HepG2 (cell line): ENCODE data around the gene TTC31. TPM values are rescaled to one million over a fixed set of nuclear protein-coding genes. Genes with fewer than 3 reads are reported as not detected.

Source experiments
- ARHGAP35 ChIP-seq: sonication (generic); formaldehyde crosslinking; IDR thresholded peaks from 2 replicates; pipeline ENCODE4 v1.9.0; 2022; ENCODE audit warnings: mild to moderate bottlenecking, inconsistent platforms, moderate library complexity, missing genetic modification reagents, borderline replicate concordance
- CHD2 ChIP-seq: IDR thresholded peaks from 2 replicates; pipeline ENCODE4 v1.6.1; 2011; ENCODE audit warnings: low read depth, low read length, improper control_type of control experiment
- EHMT2 ChIP-seq: fragments of 200-600 bp; sonication (generic); IDR thresholded peaks from 2 replicates; pipeline ENCODE4 v1.7.0; 2017; ENCODE audit warnings: antibody characterized with exemption, low read depth, low read length, borderline replicate concordance
- HOXA3 ChIP-seq: sonication (generic); formaldehyde crosslinking; IDR thresholded peaks from 2 replicates; pipeline ENCODE4 v1.5.0; 2020; ENCODE audit warnings: missing genetic modification reagents
- KDM4B ChIP-seq: sonication (generic); formaldehyde crosslinking; IDR thresholded peaks from 2 replicates; pipeline ENCODE4 v1.4.0; 2020; ENCODE audit warnings: missing genetic modification reagents
- NCOA5 ChIP-seq: sonication (generic); formaldehyde crosslinking; IDR thresholded peaks from 2 replicates; pipeline ENCODE4 v1.4.0; 2020; ENCODE audit warnings: missing genetic modification reagents
- NONO ChIP-seq, 2 experiments: fragments of 450-650 bp in 1 of 2; sonication (generic) in 1 of 2; formaldehyde crosslinking in 1 of 2; IDR thresholded peaks in 1 of 2; conservative IDR thresholded peaks in 1 of 2; 2 replicates each; pipeline versions ENCODE4 v1.6.1 to v1.8.0; 2017 to 2022; ENCODE audit warnings: mild to moderate bottlenecking in 1 of 2, missing genetic modification reagents in 1 of 2, moderate library complexity in 1 of 2
- REL ChIP-seq: sonication (generic); formaldehyde crosslinking; conservative IDR thresholded peaks from 2 replicates; pipeline ENCODE4 v1.8.0; 2022; ENCODE audit warnings: mild to moderate bottlenecking, missing genetic modification reagents, moderate library complexity
- ZNF432 ChIP-seq: sonication (generic); formaldehyde crosslinking; IDR thresholded peaks from 2 replicates; pipeline ENCODE4 v1.5.0; 2020; ENCODE audit warnings: missing genetic modification reagents, mild to moderate bottlenecking, borderline replicate concordance
- ZSCAN22 ChIP-seq: sonication (generic); formaldehyde crosslinking; IDR thresholded peaks from 2 replicates; pipeline ENCODE4 v1.4.0; 2020; ENCODE audit warnings: mild to moderate bottlenecking, missing genetic modification reagents
- ZSCAN9 ChIP-seq: IDR thresholded peaks from 2 replicates; pipeline ENCODE4 v1.6.1; 2016; ENCODE audit warnings: borderline replicate concordance
- polyA plus RNA-seq, 8 experiments: library from polyadenylated mRNA; depleted of rRNA in 3 of 8; stranded (reverse) in 7 of 8; unstranded in 1 of 8; fragments of >200 nt; fragmentation: Illumina TruSeq in 4 of 8; extraction: Trizol in 4 of 8; gene quantifications; 2 replicates each; pipeline versions ENCODE4 v1.2.1 to v1.2.3, GENCODE V29; 2011 to 2016; ENCODE audit warnings: low read depth in 4 of 8, missing spikeins in 1 of 8, mixed read lengths in 1 of 8; ENCODE audit not compliant: insufficient read depth in 1 of 8
- total RNA-seq, 5 experiments: library from RNA; depleted of rRNA; stranded (reverse); fragments of >200 nt; fragmentation: Illumina TruSeq; extraction: Trizol; gene quantifications; 2 replicates each; pipeline ENCODE4 v1.2.3, GENCODE V29; 2016; ENCODE audit warnings: low read depth in 1 of 5
- TF ChIP-seq, protein P1 (sequence below): sonication (generic); formaldehyde crosslinking; IDR thresholded peaks from 2 replicates; pipeline ENCODE4 v1.4.0; 2020; ENCODE audit warnings: missing genetic modification reagents, borderline replicate concordance
- TF ChIP-seq, protein P2 (sequence below): IDR thresholded peaks from 2 replicates; pipeline ENCODE4 v1.6.1; 2016; ENCODE audit warnings: low read depth
- TF ChIP-seq, protein P3 (sequence below): sonication (generic); formaldehyde crosslinking; IDR thresholded peaks from 2 replicates; pipeline ENCODE4 v1.9.0; 2021; ENCODE audit warnings: missing genetic modification reagents, mild to moderate bottlenecking, borderline replicate concordance
- TF ChIP-seq, protein P4 (sequence below): sonication (generic); formaldehyde crosslinking; IDR thresholded peaks from 2 replicates; pipeline ENCODE4 v1.4.0; 2020; ENCODE audit warnings: missing genetic modification reagents, mild to moderate bottlenecking, borderline replicate concordance

The TTC31 gene
- total and polyA plus RNA-seq, 2 of the 13 experiments (the other 11 are each of a cell fraction or from before 2014, with no cell fraction given): 28.3 to 39.5 TPM

GRCh38 chr2:74441690-74442482, 41.0 kb upstream of the TTC31 start, which contains the start of gene RTKN (continued):
- TF ChIP-seq EHMT2: no peak
- no peak for TF ChIP-seq CHD2
- peak; percentile 76; the same call in 1 of the 2 replicates for TF ChIP-seq ZSCAN22 (CRISPR knock-in tag)
- TF ChIP-seq, protein P1, sequence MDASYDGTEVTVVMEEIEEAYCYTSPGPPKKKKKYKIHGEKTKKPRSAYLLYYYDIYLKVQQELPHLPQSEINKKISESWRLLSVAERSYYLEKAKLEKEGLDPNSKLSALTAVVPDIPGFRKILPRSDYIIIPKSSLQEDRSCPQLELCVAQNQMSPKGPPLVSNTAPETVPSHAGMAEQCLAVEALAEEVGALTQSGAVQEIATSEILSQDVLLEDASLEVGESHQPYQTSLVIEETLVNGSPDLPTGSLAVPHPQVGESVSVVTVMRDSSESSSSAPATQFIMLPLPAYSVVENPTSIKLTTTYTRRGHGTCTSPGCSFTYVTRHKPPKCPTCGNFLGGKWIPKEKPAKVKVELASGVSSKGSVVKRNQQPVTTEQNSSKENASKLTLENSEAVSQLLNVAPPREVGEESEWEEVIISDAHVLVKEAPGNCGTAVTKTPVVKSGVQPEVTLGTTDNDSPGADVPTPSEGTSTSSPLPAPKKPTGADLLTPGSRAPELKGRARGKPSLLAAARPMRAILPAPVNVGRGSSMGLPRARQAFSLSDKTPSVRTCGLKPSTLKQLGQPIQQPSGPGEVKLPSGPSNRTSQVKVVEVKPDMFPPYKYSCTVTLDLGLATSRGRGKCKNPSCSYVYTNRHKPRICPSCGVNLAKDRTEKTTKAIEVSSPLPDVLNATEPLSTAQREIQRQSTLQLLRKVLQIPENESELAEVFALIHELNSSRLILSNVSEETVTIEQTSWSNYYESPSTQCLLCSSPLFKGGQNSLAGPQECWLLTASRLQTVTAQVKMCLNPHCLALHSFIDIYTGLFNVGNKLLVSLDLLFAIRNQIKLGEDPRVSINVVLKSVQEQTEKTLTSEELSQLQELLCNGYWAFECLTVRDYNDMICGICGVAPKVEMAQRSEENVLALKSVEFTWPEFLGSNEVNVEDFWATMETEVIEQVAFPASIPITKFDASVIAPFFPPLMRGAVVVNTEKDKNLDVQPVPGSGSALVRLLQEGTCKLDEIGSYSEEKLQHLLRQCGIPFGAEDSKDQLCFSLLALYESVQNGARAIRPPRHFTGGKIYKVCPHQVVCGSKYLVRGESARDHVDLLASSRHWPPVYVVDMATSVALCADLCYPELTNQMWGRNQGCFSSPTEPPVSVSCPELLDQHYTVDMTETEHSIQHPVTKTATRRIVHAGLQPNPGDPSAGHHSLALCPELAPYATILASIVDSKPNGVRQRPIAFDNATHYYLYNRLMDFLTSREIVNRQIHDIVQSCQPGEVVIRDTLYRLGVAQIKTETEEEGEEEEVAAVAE: peak; percentile 14; the same call in 1 of the 2 replicates
- TF ChIP-seq, protein P2, sequence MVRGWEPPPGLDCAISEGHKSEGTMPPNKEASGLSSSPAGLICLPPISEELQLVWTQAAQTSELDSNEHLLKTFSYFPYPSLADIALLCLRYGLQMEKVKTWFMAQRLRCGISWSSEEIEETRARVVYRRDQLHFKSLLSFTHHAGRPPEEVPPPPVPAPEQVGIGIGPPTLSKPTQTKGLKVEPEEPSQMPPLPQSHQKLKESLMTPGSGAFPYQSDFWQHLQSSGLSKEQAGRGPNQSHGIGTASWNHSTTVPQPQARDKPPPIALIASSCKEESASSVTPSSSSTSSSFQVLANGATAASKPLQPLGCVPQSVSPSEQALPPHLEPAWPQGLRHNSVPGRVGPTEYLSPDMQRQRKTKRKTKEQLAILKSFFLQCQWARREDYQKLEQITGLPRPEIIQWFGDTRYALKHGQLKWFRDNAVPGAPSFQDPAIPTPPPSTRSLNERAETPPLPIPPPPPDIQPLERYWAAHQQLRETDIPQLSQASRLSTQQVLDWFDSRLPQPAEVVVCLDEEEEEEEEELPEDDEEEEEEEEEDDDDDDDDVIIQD (CRISPR knock-in tag): no peak
- TF ChIP-seq REL (CRISPR knock-in tag): peak; percentile 66; the same call in 1 of the 2 replicates
- TF ChIP-seq ZNF432 (CRISPR knock-in tag): 0 out of 2 replicates have a peak, but pooled peaks have one; percentile 77
- TF ChIP-seq, protein P3, sequence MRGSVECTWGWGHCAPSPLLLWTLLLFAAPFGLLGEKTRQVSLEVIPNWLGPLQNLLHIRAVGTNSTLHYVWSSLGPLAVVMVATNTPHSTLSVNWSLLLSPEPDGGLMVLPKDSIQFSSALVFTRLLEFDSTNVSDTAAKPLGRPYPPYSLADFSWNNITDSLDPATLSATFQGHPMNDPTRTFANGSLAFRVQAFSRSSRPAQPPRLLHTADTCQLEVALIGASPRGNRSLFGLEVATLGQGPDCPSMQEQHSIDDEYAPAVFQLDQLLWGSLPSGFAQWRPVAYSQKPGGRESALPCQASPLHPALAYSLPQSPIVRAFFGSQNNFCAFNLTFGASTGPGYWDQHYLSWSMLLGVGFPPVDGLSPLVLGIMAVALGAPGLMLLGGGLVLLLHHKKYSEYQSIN (CRISPR knock-in tag): 0 out of 2 replicates have a peak, but pooled peaks have one; percentile 72
- no peak; the same call in 1 of the 2 replicates for TF ChIP-seq ARHGAP35 (CRISPR knock-in tag)
- TF ChIP-seq NCOA5: 0 out of 2 replicates have a peak, but pooled peaks have one; percentile 87
- peak; percentile 82 for TF ChIP-seq ZSCAN9 (CRISPR knock-in tag)
- TF ChIP-seq NONO (IDR thresholded peaks at IDR 0.05): no peak
- peak; percentile 92 for TF ChIP-seq NONO (CRISPR knock-in tag; conservative IDR thresholded peaks at IDR 0.05)
- TF ChIP-seq HOXA3: peak; percentile 44
- TF ChIP-seq, protein P4, sequence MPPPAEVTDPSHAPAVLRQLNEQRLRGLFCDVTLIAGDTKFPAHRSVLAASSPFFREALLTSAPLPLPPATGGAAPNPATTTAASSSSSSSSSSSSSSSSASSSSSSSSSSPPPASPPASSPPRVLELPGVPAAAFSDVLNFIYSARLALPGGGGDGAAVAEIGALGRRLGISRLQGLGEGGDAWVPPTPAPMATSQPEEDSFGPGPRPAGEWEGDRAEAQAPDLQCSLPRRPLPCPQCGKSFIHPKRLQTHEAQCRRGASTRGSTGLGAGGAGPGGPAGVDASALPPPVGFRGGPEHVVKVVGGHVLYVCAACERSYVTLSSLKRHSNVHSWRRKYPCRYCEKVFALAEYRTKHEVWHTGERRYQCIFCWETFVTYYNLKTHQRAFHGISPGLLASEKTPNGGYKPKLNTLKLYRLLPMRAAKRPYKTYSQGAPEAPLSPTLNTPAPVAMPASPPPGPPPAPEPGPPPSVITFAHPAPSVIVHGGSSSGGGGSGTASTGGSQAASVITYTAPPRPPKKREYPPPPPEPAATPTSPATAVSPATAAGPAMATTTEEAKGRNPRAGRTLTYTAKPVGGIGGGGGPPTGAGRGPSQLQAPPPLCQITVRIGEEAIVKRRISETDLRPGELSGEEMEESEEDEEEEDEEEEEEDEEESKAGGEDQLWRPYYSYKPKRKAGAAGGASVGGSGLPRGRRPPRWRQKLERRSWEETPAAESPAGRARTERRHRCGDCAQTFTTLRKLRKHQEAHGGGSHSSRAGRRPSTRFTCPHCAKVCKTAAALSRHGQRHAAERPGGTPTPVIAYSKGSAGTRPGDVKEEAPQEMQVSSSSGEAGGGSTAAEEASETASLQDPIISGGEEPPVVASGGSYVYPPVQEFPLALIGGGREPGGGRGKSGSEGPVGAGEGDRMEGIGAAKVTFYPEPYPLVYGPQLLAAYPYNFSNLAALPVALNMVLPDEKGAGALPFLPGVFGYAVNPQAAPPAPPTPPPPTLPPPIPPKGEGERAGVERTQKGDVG (CRISPR knock-in tag): no peak
- TF ChIP-seq KDM4B (CRISPR knock-in tag): peak; percentile 75; the same call in 1 of the 2 replicates
